Astrocyte of the spinal cord (primary cell): ENCODE measurements around the gene FRMD4B.

Source experiments
- DNase-seq: peaks from one replicate; pipeline ENCODE4 v3.0.0; 2011; ENCODE audit warnings: low read depth, low spot score
- H3K4me3 ChIP-seq: 2 replicates; pipeline ENCODE4 v1.5.1; 2011; ENCODE audit warnings: low read depth, mild to moderate bottlenecking, low read length, moderate library complexity
- in situ Hi-C: cut with HindIII; loops from 2 replicates; pipeline ENCODE4 v1.10.0; 2017; ENCODE audit warnings: low sequenced_read_pairs
- TF ChIP-seq, protein P1 (sequence below): IDR thresholded peaks from 2 replicates; pipeline ENCODE4 v1.5.1; 2012; ENCODE audit warnings: low read depth, mild to moderate bottlenecking, low read length, inconsistent platforms

FRMD4B gene

DNA sequence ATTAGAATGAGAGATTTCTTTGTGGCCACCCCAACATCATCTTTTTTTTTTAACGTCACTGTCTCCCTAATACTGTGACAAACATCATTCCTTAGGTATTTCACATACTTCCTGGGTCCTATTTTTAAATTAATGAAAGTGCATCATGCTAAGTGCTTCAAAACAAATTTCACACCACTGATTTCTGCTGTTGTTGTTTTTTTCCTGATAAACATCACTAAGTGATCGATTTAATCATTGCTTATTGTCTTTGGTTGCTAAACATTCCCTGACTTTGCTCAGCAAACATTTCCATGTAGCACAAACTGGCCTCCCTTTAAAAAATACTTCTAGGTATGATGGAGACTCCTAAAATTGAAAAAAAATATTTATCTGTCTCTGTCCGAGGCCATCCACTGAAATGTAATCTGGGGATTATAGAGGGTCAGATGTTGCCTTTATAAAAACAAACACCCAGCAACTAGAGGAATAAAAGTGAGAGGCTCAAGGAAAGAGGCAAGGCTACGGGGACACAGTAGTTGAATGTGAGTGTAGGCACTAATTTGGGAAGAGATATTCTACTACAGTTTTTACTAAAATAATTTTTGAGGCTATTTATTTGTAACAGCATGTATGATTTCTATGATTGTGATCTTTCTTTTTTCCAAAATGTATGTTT, 243.0 kb downstream of the FRMD4B start:
- in situ Hi-C loops = no loop called here
- DNase-seq = no peak
- TF ChIP-seq, protein P1, sequence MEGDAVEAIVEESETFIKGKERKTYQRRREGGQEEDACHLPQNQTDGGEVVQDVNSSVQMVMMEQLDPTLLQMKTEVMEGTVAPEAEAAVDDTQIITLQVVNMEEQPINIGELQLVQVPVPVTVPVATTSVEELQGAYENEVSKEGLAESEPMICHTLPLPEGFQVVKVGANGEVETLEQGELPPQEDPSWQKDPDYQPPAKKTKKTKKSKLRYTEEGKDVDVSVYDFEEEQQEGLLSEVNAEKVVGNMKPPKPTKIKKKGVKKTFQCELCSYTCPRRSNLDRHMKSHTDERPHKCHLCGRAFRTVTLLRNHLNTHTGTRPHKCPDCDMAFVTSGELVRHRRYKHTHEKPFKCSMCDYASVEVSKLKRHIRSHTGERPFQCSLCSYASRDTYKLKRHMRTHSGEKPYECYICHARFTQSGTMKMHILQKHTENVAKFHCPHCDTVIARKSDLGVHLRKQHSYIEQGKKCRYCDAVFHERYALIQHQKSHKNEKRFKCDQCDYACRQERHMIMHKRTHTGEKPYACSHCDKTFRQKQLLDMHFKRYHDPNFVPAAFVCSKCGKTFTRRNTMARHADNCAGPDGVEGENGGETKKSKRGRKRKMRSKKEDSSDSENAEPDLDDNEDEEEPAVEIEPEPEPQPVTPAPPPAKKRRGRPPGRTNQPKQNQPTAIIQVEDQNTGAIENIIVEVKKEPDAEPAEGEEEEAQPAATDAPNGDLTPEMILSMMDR = no peak
- no peak overlapping the region for H3K4me3 ChIP-seq

DNA sequence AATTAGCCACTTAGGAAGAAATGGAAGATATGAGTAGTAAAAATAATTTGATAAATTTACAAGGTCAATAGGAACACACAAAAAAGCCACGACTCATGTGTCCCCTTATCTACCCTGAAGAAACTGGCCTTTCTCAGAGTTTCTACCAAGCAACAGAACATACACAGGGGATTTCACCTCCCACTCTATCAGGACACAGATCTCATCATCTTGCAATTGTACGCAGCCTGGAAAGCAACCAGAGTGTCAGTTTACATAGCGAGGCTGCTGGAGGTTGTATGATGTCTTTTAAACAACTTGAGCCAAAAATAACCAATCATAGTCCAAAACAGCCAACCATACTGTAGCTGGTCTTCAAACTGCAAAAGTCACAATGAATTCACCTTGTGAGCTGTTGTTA, 243.8 kb downstream of the FRMD4B start:
- peak; percentile 53 for DNase-seq
- no peak overlapping the region for H3K4me3 ChIP-seq
- TF ChIP-seq, protein P1 = no peak

DNA sequence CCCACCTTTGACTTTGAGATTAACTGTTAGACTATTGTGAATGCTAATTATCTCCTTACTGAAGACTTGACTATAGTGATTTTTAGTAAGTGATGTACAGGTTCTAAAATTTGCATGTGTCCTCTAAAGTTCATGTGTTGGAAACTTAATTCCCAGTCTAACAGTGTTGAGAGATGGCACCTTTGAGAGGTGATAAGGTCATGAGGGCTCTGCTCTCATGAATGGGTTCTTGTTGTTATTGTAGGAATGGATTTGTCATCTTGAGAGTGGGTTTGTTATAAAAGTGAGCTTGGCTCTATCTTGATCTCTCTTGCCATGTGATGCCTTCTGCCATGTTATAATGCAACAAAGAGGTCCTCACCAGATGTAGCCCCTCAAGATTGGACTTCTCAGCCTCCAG, 244.6 kb downstream of the FRMD4B start:
- TF ChIP-seq, protein P1 = no peak
- in situ Hi-C loops = no loop called here
- DNase-seq = no peak

More for the DNA sequence above, 243.8 kb downstream of the FRMD4B start:
- in situ Hi-C loops = no loop called here

DNA sequence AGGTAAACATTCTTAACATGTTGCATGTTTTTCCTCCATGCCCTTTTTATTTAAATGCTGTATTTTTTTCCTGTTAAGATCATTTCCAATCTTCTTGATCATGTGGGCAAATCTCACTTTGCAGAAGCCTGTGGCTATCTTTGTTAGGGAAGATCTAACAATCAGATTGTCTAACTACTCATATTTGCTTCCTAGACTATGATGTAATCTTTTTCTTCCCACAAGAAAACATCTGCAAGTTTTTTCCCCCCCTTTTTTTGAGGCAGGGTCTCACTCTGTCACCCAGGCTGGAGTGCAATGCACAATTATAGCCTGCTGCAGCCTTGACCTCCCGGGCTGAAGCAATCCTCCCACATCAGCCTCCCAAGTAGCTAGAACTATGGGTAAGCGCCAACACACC, 248.5 kb downstream of the FRMD4B start:
- TF ChIP-seq, protein P1 = no peak
- DNase-seq = no peak
- no peak overlapping the region for H3K4me3 ChIP-seq
- in situ Hi-C loops = no loop called here

More for the DNA sequence above, 244.6 kb downstream of the FRMD4B start:
- H3K4me3 ChIP-seq = no peak overlapping the region

DNA sequence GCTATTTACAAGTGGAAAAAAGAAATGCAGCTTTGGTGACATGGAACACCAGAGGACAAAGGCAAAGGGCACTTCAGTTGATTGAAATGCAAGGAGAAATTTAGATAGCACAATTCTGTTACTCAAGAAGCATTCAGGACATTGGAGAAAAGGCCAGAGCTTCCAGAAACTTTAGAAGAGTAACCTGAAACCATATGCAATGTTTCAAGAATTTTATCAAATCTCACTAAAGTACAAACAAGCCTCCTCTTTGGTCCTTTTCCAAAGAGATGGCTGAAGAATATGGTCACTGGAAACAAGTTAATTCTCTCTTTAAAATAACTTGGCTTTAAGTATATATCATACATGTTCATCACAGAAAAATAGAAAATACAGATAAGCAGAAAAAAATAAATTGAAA, 248.9 kb downstream of the FRMD4B start:
- DNase-seq = no peak
- H3K4me3 ChIP-seq = no peak overlapping the region
- in situ Hi-C loops = no loop called here
- TF ChIP-seq, protein P1 = no peak

DNA sequence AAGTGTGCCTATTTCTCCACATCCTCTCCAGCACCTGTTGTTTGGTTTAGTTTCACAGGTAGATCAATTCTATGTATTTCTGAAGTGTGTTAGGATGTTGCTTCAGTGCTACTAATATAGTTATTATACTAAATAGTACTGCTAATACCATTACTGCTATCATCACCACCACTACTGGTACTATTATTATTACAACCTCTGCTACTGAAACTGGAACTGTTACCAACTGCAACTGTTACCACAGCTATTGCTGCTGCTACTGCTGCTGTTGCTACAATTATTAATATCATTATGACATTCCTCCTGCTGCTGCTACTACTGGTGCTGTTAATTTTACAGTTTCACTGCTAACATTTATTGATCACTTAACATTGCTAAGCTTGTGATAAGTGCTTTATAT, 255.2 kb downstream of the FRMD4B start:
- TF ChIP-seq, protein P1 = no peak
- in situ Hi-C loops = no loop called here
- no peak overlapping the region for H3K4me3 ChIP-seq
- DNase-seq = no peak
